ENCODE measurements around the gene TRPM8.

The TRPM8 gene

DNA sequence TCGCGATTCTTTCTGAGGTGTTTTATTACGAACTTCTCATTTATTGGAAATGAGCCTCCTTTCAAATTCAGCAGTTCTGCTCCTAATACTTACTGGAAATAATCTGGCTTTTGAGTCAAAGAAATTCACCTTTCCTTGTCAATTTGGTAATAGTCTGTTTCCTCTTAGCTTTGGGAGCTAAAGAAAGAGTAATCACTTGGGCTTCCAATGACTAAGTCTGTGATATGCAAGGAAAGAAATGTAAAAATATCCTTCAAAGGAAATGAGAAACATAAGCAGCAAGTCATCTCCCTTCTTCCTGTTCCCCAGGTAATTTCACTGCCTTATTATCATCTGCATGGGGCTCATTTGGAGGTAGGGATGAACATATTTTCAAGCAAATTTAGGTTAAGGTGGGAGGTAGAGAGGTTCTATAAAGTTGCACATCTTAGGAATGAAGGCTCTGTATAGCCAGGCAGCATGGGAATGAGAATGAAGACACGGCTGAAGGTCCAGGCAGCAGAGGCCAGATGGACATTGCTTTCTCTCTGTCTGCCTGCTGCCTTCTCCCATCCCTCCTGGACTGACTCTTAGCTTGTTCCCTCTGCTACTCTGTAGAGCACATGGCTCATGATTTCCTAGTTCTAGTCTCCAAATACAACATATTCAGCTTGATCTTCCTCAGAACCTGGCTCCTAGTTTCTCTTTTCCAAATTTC, 134.3 kb downstream of the TRPM8 start:
- Histone ChIP-seq H3K9me3 (replicated peaks; ENCODE audit: low read length) (no peaks in the 10 kb centered on the region), H3K9ac (ENCODE audit: low read depth, low read length) (no peak overlapping the region), H3K36me3 (ENCODE audit: insufficient read depth, low read length) (no peaks in the 10 kb centered on the region), H3K4me1 (ENCODE audit: control insufficient read depth, insufficient read depth, low read length) (peaks cover 13% of the 10 kb centered on the region), H3K27me3 (ENCODE audit: control insufficient read depth, insufficient read depth, low read length) (no peaks in the 10 kb centered on the region), H3K4me3 (ENCODE audit: low read length) (no peak overlapping the region), H3K4me2 (ENCODE audit: low read length) (no peak overlapping the region)

DNA sequence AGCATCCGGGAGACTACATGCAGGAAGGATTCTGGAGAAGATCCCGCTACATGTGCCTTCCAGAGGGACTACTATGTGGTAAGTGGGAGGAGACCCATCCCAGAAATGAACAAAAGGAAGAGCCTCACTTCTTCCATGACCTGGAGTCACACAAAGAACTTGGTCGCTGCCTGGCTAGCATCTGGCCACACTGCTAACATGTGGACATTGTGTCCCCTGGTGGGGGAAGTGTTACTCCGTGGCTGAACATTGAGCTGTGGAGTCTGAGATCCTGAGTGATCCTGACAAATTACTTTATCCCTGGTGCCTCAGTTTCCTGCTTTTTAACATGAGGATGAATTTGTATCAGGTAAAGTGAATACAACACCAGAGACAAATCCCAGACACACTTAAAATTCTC, 141.7 kb downstream of the TRPM8 start:
- H3K27me3 ChIP-seq (ENCODE audit: control insufficient read depth, insufficient read depth, low read length) = peaks cover 4% of the 10 kb centered on the region
- no peaks in the 10 kb centered on the region for H3K36me3 ChIP-seq (ENCODE audit: insufficient read depth, low read length)
- H3K4me1 ChIP-seq (ENCODE audit: control insufficient read depth, insufficient read depth, low read length) = no peaks in the 10 kb centered on the region
- H3K4me3 ChIP-seq (ENCODE audit: low read length) = no peak overlapping the region
- H3K4me2 ChIP-seq (ENCODE audit: low read length) = no peak overlapping the region
- no peak overlapping the region for H3K9ac ChIP-seq (ENCODE audit: low read depth, low read length)
- no peaks in the 10 kb centered on the region for H3K9me3 ChIP-seq (replicated peaks; ENCODE audit: low read length)

DNA sequence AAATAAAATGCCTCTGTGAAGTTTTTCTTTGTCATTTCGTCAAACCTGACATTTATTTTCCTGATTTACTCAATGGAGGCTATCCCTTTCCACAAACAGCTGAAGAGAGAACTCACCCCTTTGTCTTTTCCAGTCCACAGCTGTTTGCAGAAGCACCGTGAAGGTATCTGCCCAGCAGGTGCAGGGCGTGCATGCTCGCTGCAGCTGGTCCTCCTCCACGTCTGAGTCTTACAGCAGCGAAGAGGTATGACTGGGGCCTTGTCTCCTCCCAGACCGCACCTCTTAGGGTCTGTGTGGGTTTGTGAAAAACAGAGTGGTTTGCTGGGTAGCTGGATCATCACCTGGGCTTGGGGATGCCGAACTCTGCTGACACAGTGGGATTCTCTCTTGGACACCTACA, 143.1 kb downstream of the TRPM8 start:
- no peak overlapping the region for H3K4me2 ChIP-seq (ENCODE audit: low read length)
- no peak overlapping the region for H3K4me3 ChIP-seq (ENCODE audit: low read length)
- no peaks in the 10 kb centered on the region for H3K9me3 ChIP-seq (replicated peaks; ENCODE audit: low read length)
- no peaks in the 10 kb centered on the region for H3K4me1 ChIP-seq (ENCODE audit: control insufficient read depth, insufficient read depth, low read length)
- peaks cover 4% of the 10 kb centered on the region for H3K27me3 ChIP-seq (ENCODE audit: control insufficient read depth, insufficient read depth, low read length)
- no peak overlapping the region for H3K9ac ChIP-seq (ENCODE audit: low read depth, low read length)
- no peaks in the 10 kb centered on the region for H3K36me3 ChIP-seq (ENCODE audit: insufficient read depth, low read length)

DNA sequence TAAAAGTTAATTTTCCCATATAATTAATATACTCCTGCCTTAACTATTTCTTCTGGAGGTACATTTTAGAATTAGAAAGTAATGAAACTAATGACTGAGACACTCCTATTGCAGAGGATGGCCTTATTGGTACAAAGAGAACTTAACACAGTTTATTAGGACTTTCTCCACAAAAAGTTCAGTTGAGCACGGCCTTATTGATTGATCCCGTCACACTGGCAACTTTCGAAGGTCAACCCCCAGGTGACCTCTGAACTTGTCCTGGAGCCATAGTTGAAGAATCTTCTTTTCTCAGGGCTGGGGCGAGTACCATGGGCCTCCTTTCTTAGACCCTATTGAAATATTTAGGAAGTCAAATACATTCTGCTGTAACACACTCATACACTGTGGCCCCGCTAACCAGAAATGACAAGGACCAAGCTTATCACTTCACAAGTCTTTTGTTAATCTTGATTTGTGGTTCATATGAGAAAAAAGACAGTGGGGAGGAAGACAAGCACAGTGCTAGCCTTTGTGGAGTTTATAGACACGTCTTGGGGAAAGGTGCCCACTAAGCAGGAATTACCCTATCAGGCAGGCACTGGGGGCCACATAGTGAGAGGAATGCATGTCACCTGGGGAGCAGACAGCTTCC, 144.6 kb downstream of the TRPM8 start:
- Histone ChIP-seq H3K4me1 (ENCODE audit: control insufficient read depth, insufficient read depth, low read length) (no peaks in the 10 kb centered on the region), H3K4me2 (ENCODE audit: low read length) (no peak overlapping the region)

DNA sequence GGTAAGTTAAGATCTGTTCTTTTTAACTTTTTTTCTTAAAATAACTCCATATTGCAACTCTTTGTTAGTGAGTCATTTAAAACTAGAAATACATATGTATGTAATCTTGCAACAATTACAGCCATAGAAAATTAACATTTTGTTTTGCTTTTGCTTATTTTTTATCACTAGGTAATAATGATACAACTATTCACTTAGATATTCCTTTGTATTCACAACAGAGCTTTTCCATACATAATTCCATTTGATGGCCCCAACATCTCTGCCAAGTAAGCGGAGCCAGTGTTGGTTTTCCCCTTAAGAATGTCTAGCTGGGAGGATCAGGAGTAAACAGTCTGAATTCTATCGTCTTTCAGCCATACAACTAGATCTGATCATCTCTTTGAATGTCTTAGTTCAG, 149.4 kb downstream of the TRPM8 start:
- H3K4me3 ChIP-seq (ENCODE audit: low read length) = no peak overlapping the region
- no peaks in the 10 kb centered on the region for H3K27me3 ChIP-seq (ENCODE audit: control insufficient read depth, insufficient read depth, low read length)
- no peaks in the 10 kb centered on the region for H3K36me3 ChIP-seq (ENCODE audit: insufficient read depth, low read length)
- H3K9ac ChIP-seq (ENCODE audit: low read depth, low read length) = no peak overlapping the region
- H3K4me2 ChIP-seq (ENCODE audit: low read length) = no peak overlapping the region
- no peaks in the 10 kb centered on the region for H3K9me3 ChIP-seq (replicated peaks; ENCODE audit: low read length)
- no peaks in the 10 kb centered on the region for H3K4me1 ChIP-seq (ENCODE audit: control insufficient read depth, insufficient read depth, low read length)

More for the DNA sequence above, 144.6 kb downstream of the TRPM8 start:
- peaks cover 4% of the 10 kb centered on the region for H3K27me3 ChIP-seq (ENCODE audit: control insufficient read depth, insufficient read depth, low read length)
- H3K9me3 ChIP-seq (replicated peaks; ENCODE audit: low read length) = no peaks in the 10 kb centered on the region
- no peak overlapping the region for H3K4me3 ChIP-seq (ENCODE audit: low read length)
- no peaks in the 10 kb centered on the region for H3K36me3 ChIP-seq (ENCODE audit: insufficient read depth, low read length)
- no peak overlapping the region for H3K9ac ChIP-seq (ENCODE audit: low read depth, low read length)

Data from skeletal muscle satellite cell (primary cell).